Measurements from ENCODE around the gene PAF1. TPM values are rescaled to one million over a fixed set of nuclear protein-coding genes. Genes with fewer than 3 reads are reported as not detected.

Gene PAF1
- total RNA-seq, 1 experiment from 2014 or later = 901 TPM

GRCh38 chr19:39405261-39405957 is 14.5 kb upstream of the PAF1 start:
- CTCF ChIA-PET = interaction anchor here (0.6 to 4.6 kb wide), 6 partner anchors 8 to 475 kb away, joined by 3 to 144 read pairs (median 4); partner anchors contain the start of genes MRPS12 and SARS2
- peak overlapping the region in 1 of 2 experiments; percentile 55; a peak in 2 of 4 replicates for H3K4me3 ChIP-seq (ENCODE audit: low read depth in 2 of 2, low read length in 2 of 2)

More at GRCh38 chr19:39405261-39405957, 14.5 kb upstream of the PAF1 start:
- TF ChIP-seq TCF7L2 (IDR thresholded peaks at IDR 0.05; ENCODE audit: low read depth, low read length) = no peak
- TF ChIP-seq CTCF (IDR thresholded peaks at IDR 0.05) = no peak
- no peak for TF ChIP-seq SIN3A (IDR thresholded peaks at IDR 0.05; ENCODE audit: borderline replicate concordance, insufficient read depth, low read depth, low read length)
- TF ChIP-seq POLR2AphosphoS5 (IDR thresholded peaks at IDR 0.05; ENCODE audit: low read depth, low read length) = no peak
- TF ChIP-seq, protein P1, sequence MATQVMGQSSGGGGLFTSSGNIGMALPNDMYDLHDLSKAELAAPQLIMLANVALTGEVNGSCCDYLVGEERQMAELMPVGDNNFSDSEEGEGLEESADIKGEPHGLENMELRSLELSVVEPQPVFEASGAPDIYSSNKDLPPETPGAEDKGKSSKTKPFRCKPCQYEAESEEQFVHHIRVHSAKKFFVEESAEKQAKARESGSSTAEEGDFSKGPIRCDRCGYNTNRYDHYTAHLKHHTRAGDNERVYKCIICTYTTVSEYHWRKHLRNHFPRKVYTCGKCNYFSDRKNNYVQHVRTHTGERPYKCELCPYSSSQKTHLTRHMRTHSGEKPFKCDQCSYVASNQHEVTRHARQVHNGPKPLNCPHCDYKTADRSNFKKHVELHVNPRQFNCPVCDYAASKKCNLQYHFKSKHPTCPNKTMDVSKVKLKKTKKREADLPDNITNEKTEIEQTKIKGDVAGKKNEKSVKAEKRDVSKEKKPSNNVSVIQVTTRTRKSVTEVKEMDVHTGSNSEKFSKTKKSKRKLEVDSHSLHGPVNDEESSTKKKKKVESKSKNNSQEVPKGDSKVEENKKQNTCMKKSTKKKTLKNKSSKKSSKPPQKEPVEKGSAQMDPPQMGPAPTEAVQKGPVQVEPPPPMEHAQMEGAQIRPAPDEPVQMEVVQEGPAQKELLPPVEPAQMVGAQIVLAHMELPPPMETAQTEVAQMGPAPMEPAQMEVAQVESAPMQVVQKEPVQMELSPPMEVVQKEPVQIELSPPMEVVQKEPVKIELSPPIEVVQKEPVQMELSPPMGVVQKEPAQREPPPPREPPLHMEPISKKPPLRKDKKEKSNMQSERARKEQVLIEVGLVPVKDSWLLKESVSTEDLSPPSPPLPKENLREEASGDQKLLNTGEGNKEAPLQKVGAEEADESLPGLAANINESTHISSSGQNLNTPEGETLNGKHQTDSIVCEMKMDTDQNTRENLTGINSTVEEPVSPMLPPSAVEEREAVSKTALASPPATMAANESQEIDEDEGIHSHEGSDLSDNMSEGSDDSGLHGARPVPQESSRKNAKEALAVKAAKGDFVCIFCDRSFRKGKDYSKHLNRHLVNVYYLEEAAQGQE (IDR thresholded peaks at IDR 0.05; ENCODE audit: insufficient read depth in 1 of 2, low read depth in 2 of 2, low read length in 1 of 2) = no peak
- Histone ChIP-seq H3K4me1 (ENCODE audit: control insufficient read depth, insufficient read depth, low read length) (peaks cover 76% of the 10 kb centered on the region), H3K27ac (ENCODE audit: low read length) (peak overlapping the region; percentile 90), H3K9me3 (ENCODE audit: control insufficient read depth, insufficient read depth, low read depth, low read length) (no peaks in the 10 kb centered on the region), H3K27me3 (ENCODE audit: control insufficient read depth, insufficient read depth, low read length) (no peaks in the 10 kb centered on the region), H3K36me3 (ENCODE audit: control insufficient read depth, insufficient read depth, low read length) (peaks cover 7% of the 10 kb centered on the region)
- intact Hi-C loops (cut with micrococcal nuclease; ENCODE audit: unreplicated experiment) (no loop called here), in situ Hi-C loops (cut with HindIII; ENCODE audit: low pct_unique_long_range_greater_than_20kb, low sequenced_read_pairs) (no loop called here)
- BruUV-seq (replicated peaks) = no TSS peak
- DNase-seq (ENCODE audit: low read depth, low spot score) (no peak), ATAC-seq (no peak)
- POLR2A ChIA-PET = interaction anchor here (0.5 to 15.7 kb wide), 23 partner anchors 8 to 881 kb away, joined by 3 to 524 read pairs (median 6); partner anchors contain the start of genes GMFG, MED29, PAF1 and RPS16
